Mesangial cell (primary cell): ENCODE data around the gene HPS1. TPM values are rescaled to one million over a fixed set of nuclear protein-coding genes. Genes with fewer than 3 reads are reported as not detected.

ENCODE experiments used
- total RNA-seq: library from RNA; depleted of rRNA; stranded (reverse); fragments of >200 nt; gene quantifications from 2 replicates; pipeline ENCODE4 v1.2.3, GENCODE V29; 2015

HPS1 gene
- 34.4 and 70.6 TPM in 2 replicates for total RNA-seq

DNA sequence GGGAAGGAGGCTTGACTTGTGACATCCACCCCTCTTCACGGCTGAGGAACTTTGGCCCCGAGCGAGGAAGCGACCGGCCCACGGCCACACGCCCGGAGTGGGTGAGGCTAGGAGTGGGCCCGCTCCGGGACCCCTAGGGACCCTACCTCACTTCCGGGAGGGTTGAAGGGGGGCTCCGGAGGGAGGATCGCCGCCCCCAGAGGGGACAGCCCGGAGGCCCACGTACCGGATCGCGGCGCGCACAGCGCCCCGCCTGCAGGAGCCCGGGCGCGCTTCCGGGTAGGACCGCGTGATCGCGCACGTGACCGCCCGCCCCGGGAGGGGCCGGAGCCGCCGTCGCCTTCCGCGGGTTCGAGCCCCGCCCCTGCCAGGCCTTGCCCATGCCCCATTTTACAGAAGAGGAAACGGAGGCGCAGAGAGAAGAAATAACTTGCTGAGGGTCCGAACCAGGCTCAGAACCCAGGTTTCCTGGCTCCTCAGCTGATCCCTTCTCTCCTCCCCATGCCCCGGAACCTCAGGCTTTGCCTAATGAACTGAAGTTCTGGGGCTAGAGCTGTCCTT, at the start of gene HPS1:
Gene HPS1, minus strand, starts transcription at position 275 of the 561 bp plus-strand sequence. CDS start 3,695 bp downstream, outside the sequence.

GRCh38 chr10:98414932-98415730, 31.6 kb downstream of the HPS1 start, which contains the start of gene PYROXD2:
TSS of gene PYROXD2 (minus strand) at chr10:98415182. CDS start at chr10:98415135, 47 bp downstream.

Other genes with a start within 250 kb of the HPS1 start
- 14.3 and 33.0 TPM in 2 replicates for gene LOXL4, start 178.7 kb downstream of the HPS1 start, total RNA-seq
- 3.7 and 18.0 TPM in 2 replicates for gene PYROXD2, start 31.8 kb downstream of the HPS1 start, total RNA-seq